Astrocyte (in vitro differentiated cells and primary cell): ENCODE data around the gene PCDHGC3. TPM values are rescaled to one million over a fixed set of nuclear protein-coding genes. Genes with fewer than 3 reads are reported as not detected.
A peak's percentile ranks its signal among the peaks of the same experiment; 100 is the strongest.

Experiments
- DNase-seq: peaks from one replicate; pipeline ENCODE4 v3.0.0-alpha.2; 2010; ENCODE audit warnings: low read depth
- FAIRE-seq: peaks from 2 replicates; lab custom pipeline; 2011; peaks lifted over from hg19 to GRCh38; lab: Jason Lieb, UNC
- H2AFZ ChIP-seq: 2 replicates; pipeline ENCODE4 v1.6.0; 2012; ENCODE audit warnings: low read depth, low read length, inconsistent platforms
- H3K27ac ChIP-seq: 2 replicates; pipeline ENCODE4 v1.5.1; 2011; ENCODE audit warnings: low read depth, low read length, inconsistent platforms
- H3K27me3 ChIP-seq: 2 replicates; pipeline ENCODE4 v1.6.0; 2011; ENCODE audit warnings: low read length, inconsistent platforms; ENCODE audit not compliant: insufficient read depth
- H3K36me3 ChIP-seq: 2 replicates; pipeline ENCODE4 v1.5.1; 2011; ENCODE audit warnings: low read length, inconsistent platforms; ENCODE audit not compliant: insufficient read depth
- H3K4me1 ChIP-seq: 2 replicates; pipeline ENCODE4 v1.5.1; 2011; ENCODE audit warnings: low read length, inconsistent platforms; ENCODE audit not compliant: insufficient read depth
- H3K4me2 ChIP-seq: 2 replicates; pipeline ENCODE4 v1.6.0; 2012; ENCODE audit warnings: low read length, inconsistent platforms
- H3K4me3 ChIP-seq: 2 replicates; pipeline ENCODE4 v1.5.1; 2011; ENCODE audit warnings: low read depth, mild to moderate bottlenecking, low read length, inconsistent platforms; ENCODE audit not compliant: insufficient read depth
- H3K79me2 ChIP-seq: 2 replicates; pipeline ENCODE4 v1.6.0; 2012; ENCODE audit warnings: mild to moderate bottlenecking, low read length, inconsistent platforms; ENCODE audit not compliant: insufficient read depth
- H3K9ac ChIP-seq: 2 replicates; pipeline ENCODE4 v1.6.0; 2012; ENCODE audit warnings: mild to moderate bottlenecking, low read length, inconsistent platforms
- H3K9me3 ChIP-seq: 2 replicates; pipeline ENCODE4 v1.5.1; 2012; ENCODE audit warnings: low read depth, mild to moderate bottlenecking, low read length, inconsistent platforms; ENCODE audit not compliant: insufficient read depth
- H4K20me1 ChIP-seq: 2 replicates; pipeline ENCODE4 v1.6.0; 2012; ENCODE audit warnings: low read length, inconsistent platforms; ENCODE audit not compliant: insufficient read depth
- H3K27ac Mint-ChIP-seq: one replicate; pipeline ENCODE4 v1.8.0; 2021; ENCODE audit warnings: mild to moderate bottlenecking, mixed read lengths; ENCODE audit not compliant: unreplicated experiment
- H3K27me3 Mint-ChIP-seq: one replicate; pipeline ENCODE4 v1.8.0; 2021; ENCODE audit warnings: low read depth, mixed read lengths; ENCODE audit not compliant: unreplicated experiment
- H3K36me3 Mint-ChIP-seq: one replicate; pipeline ENCODE4 v1.8.0; 2021; ENCODE audit warnings: low read depth, mixed read lengths; ENCODE audit not compliant: unreplicated experiment
- H3K4me1 Mint-ChIP-seq: one replicate; pipeline ENCODE4 v1.8.0; 2021; ENCODE audit warnings: low read depth, mixed read lengths; ENCODE audit not compliant: unreplicated experiment
- H3K4me3 Mint-ChIP-seq: one replicate; pipeline ENCODE4 v1.8.0; 2021; ENCODE audit warnings: mild to moderate bottlenecking, moderate library complexity, mixed read lengths; ENCODE audit not compliant: unreplicated experiment
- H3K9me3 Mint-ChIP-seq: one replicate; pipeline ENCODE4 v1.8.0; 2021; ENCODE audit warnings: mild to moderate bottlenecking, mixed read lengths; ENCODE audit not compliant: unreplicated experiment
- EZH2 ChIP-seq: IDR thresholded peaks from 2 replicates; pipeline ENCODE4 v1.6.1; 2012; ENCODE audit warnings: mild to moderate bottlenecking, low read length, inconsistent platforms; ENCODE audit not compliant: insufficient read depth
- total RNA-seq: library from RNA; stranded (reverse); gene quantifications from 2 replicates; pipeline ENCODE4 v1.2.1, GENCODE V29; 2021
- TF ChIP-seq, protein P1 (sequence below): IDR thresholded peaks from 2 replicates; pipeline ENCODE4 v1.5.1; 2011; ENCODE audit warnings: low read depth, mild to moderate bottlenecking, inconsistent platforms, low read length, moderate library complexity; ENCODE audit not compliant: insufficient read depth

The PCDHGC3 gene
- total RNA-seq, 1 donor from 2014 or later, result 84.7 TPM

DNA sequence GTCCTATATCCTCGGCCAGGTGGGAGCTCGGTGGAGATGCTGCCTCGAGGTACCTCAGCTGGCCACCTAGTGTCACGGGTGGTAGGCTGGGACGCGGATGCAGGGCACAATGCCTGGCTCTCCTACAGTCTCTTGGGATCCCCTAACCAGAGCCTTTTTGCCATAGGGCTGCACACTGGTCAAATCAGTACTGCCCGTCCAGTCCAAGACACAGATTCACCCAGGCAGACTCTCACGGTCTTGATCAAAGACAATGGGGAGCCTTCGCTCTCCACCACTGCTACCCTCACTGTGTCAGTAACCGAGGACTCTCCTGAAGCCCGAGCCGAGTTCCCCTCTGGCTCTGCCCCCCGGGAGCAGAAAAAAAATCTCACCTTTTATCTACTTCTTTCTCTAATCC is 2.0 kb downstream of the PCDHGC3 start:
- H2AFZ ChIP-seq, result no peak overlapping the region
- H3K9ac ChIP-seq, result peak overlapping the region; percentile 90
- no peak overlapping the region for H3K27ac ChIP-seq
- peaks cover 68% of the 10 kb centered on the region for H4K20me1 ChIP-seq
- no peaks in the 10 kb centered on the region for H3K27me3 ChIP-seq
- peaks cover 57% of the 10 kb centered on the region for H3K79me2 ChIP-seq
- peak overlapping the region; percentile 99 for H3K4me2 ChIP-seq
- Mint-ChIP-seq H3K4me1 (peaks cover 14% of the 10 kb centered on the region), H3K9me3 (peaks cover 4% of the 10 kb centered on the region), H3K36me3 (peaks cover 28% of the 10 kb centered on the region), H3K4me3 (peak overlapping the region; percentile 98), H3K27me3 (no peaks in the 10 kb centered on the region), H3K27ac (no peak overlapping the region)
- no peak for DNase-seq
- H3K4me1 ChIP-seq, result peaks cover 35% of the 10 kb centered on the region
- no peak for TF ChIP-seq EZH2
- no peak for FAIRE-seq
- peak overlapping the region; percentile 87 for H3K4me3 ChIP-seq
- H3K9me3 ChIP-seq, result no peaks in the 10 kb centered on the region
- no peaks in the 10 kb centered on the region for H3K36me3 ChIP-seq

DNA sequence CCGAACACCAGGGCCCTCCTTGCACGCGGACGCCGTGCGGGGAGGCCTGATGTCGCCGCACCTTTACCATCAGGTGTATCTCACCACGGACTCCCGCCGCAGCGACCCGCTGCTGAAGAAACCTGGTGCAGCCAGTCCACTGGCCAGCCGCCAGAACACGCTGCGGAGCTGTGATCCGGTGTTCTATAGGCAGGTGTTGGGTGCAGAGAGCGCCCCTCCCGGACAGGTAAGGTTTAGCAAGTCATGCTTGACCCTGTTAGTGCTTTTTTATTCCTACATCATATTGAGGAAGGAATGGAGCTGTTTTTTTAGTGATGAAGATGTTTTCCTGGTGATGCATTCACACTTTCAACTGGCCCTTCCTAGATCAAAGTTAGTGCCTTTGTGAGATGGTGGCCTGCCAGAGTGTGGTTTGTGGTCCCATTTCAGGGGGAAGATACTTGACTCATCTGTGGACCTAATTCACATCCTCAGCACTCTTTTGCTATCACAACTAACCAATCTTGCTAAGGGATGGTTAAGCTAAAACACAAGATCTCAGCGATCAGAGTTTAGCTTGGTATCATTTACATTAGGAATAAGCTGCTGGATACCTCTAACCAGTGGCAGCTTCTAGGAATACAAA is 2.7 kb downstream of the PCDHGC3 start:
- Histone ChIP-seq H3K36me3 (no peaks in the 10 kb centered on the region), H3K27me3 (no peaks in the 10 kb centered on the region), H3K79me2 (peaks cover 63% of the 10 kb centered on the region), H3K9me3 (no peaks in the 10 kb centered on the region), H2AFZ (no peak overlapping the region), H4K20me1 (peaks cover 74% of the 10 kb centered on the region), H3K9ac (peak overlapping the region; percentile 90), H3K4me2 (peak overlapping the region; percentile 99), H3K4me1 (peaks cover 35% of the 10 kb centered on the region), H3K4me3 (peak overlapping the region; percentile 87), H3K27ac (no peak overlapping the region)
- Mint-ChIP-seq H3K4me3 (peak overlapping the region; percentile 64), H3K27me3 (no peaks in the 10 kb centered on the region), H3K36me3 (peaks cover 28% of the 10 kb centered on the region), H3K27ac (no peak overlapping the region), H3K4me1 (peaks cover 14% of the 10 kb centered on the region), H3K9me3 (peaks cover 4% of the 10 kb centered on the region)
- TF ChIP-seq EZH2, result no peak
- TF ChIP-seq, protein P1, sequence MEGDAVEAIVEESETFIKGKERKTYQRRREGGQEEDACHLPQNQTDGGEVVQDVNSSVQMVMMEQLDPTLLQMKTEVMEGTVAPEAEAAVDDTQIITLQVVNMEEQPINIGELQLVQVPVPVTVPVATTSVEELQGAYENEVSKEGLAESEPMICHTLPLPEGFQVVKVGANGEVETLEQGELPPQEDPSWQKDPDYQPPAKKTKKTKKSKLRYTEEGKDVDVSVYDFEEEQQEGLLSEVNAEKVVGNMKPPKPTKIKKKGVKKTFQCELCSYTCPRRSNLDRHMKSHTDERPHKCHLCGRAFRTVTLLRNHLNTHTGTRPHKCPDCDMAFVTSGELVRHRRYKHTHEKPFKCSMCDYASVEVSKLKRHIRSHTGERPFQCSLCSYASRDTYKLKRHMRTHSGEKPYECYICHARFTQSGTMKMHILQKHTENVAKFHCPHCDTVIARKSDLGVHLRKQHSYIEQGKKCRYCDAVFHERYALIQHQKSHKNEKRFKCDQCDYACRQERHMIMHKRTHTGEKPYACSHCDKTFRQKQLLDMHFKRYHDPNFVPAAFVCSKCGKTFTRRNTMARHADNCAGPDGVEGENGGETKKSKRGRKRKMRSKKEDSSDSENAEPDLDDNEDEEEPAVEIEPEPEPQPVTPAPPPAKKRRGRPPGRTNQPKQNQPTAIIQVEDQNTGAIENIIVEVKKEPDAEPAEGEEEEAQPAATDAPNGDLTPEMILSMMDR, result peak; percentile 23
- peak; percentile 44 for DNase-seq
- no peak for FAIRE-seq

DNA sequence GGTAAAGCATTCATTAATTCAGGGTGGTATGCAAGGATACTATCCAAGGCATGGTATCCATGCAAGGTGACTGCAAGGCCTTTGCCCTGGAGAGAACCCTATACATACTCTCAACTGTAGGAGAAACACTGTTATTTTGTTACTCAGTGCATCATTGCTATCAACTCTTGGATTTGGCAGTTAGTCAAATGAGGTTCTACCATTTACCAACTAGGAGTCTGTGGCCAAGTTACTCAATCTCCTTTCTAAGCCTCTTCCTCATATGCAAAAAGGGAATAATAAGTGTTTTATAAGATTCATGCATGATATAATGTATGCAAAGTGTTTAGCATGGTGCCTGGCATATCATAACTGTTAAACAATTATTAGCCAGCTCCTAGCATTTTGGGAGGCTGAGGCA is 4.0 kb downstream of the PCDHGC3 start:
- H3K36me3 ChIP-seq, result no peaks in the 10 kb centered on the region
- H4K20me1 ChIP-seq, result peaks cover 78% of the 10 kb centered on the region
- TF ChIP-seq, protein P1, result no peak
- no peak overlapping the region for H3K9ac ChIP-seq
- peaks cover 28% of the 10 kb centered on the region for H3K36me3 Mint-ChIP-seq
- H3K4me3 ChIP-seq, result no peak overlapping the region
- no peaks in the 10 kb centered on the region for H3K27me3 ChIP-seq
- peaks cover 38% of the 10 kb centered on the region for H3K4me1 ChIP-seq
- peaks cover 25% of the 10 kb centered on the region for H3K4me1 Mint-ChIP-seq
- DNase-seq (no peak), FAIRE-seq (no peak)
- H3K4me3 Mint-ChIP-seq, result peak overlapping the region; percentile 68
- H3K9me3 ChIP-seq, result no peaks in the 10 kb centered on the region
- no peak overlapping the region for H3K27ac Mint-ChIP-seq
- no peaks in the 10 kb centered on the region for H3K27me3 Mint-ChIP-seq
- peak overlapping the region; percentile 30 for H3K4me2 ChIP-seq
- H3K79me2 ChIP-seq, result peaks cover 74% of the 10 kb centered on the region
- peaks cover 4% of the 10 kb centered on the region for H3K9me3 Mint-ChIP-seq
- H3K27ac ChIP-seq, result no peak overlapping the region
- no peak overlapping the region for H2AFZ ChIP-seq
